Gastroesophageal sphincter (tissue), 3 donors: ENCODE data around the gene REC8.

Experiments used
- EP300 ChIP-seq: sonication (generic); formaldehyde crosslinking; IDR thresholded peaks from one replicate; pipeline ENCODE4 v1.6.1; 2017; ENCODE audit warnings: antibody characterized with exemption, mild to moderate bottlenecking
- TF ChIP-seq, protein P1 (sequence below), 4 experiments: fragments of 200-600 bp in 2 of 4; fragments of 450-650 bp in 2 of 4; sonication (generic) in 1 of 4; IDR thresholded peaks; one replicate each; pipeline ENCODE4 v1.5.1; 2017 to 2019; ENCODE audit warnings: antibody characterized with exemption in 4 of 4, mild to moderate bottlenecking in 2 of 4, moderate library complexity in 2 of 4

DNA sequence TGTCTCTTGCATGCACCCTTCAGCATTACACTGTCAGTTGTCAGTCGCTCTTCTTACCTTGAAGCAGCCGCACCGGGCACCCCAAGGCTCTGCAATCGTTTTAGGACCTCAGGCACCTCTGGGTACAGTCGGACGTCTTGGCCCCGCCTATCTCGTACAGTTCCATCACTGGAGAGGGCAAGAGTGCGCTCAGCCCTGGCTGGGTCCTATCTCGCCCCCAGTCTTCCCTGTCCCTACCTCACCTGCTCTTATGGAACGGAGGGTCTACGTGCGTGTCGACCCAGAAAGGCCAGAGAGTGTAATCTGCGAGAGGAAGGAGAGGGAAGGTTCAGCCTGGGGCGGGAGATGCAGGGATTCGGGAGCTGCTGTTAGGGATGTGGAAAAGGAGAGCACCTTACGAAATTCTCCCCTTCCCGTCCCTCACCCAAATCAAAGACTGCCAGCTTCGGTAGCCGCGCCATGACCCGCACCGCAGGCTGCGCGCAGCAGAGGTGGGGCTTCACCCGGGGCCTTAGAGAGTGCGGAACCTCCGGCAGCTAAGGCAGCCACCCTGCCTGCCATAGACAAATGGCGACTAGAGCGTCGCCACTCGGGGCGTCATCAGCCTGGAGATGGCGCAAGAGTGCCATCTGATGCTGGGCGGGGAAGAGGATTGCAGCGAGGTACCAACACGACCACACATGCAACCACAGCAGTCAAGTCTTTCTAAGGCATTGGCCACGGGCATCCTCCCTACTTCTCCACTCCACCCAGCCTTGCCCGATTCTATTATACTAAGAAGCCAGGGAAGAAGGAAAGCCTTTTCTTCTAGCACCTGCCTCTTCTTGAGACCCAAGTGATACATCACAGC lies 43.8 kb downstream of the REC8 start, which contains the start of gene MDP1:
- TF ChIP-seq, protein P1, sequence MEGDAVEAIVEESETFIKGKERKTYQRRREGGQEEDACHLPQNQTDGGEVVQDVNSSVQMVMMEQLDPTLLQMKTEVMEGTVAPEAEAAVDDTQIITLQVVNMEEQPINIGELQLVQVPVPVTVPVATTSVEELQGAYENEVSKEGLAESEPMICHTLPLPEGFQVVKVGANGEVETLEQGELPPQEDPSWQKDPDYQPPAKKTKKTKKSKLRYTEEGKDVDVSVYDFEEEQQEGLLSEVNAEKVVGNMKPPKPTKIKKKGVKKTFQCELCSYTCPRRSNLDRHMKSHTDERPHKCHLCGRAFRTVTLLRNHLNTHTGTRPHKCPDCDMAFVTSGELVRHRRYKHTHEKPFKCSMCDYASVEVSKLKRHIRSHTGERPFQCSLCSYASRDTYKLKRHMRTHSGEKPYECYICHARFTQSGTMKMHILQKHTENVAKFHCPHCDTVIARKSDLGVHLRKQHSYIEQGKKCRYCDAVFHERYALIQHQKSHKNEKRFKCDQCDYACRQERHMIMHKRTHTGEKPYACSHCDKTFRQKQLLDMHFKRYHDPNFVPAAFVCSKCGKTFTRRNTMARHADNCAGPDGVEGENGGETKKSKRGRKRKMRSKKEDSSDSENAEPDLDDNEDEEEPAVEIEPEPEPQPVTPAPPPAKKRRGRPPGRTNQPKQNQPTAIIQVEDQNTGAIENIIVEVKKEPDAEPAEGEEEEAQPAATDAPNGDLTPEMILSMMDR (IDR thresholded peaks at IDR 0.05) = peak in 3 of 4 experiments; percentile 42 to 75 (median 46)
- no peak for TF ChIP-seq EP300
